Peyer's patch (tissue), 4 donors: ENCODE results near the gene EEF1AKMT3. TPM values are rescaled to one million over a fixed set of nuclear protein-coding genes. Genes with fewer than 3 reads are reported as not detected.

Source experiments
- DNase-seq, 3 donors: peaks; one replicate each; pipeline ENCODE4 v3.0.0-alpha.2; 2017 to 2019
- H3K27ac ChIP-seq, 4 donors: fragments of 200-600 bp; sonication (generic); one replicate each; pipeline ENCODE4 v1.5.1; 2016 to 2019
- H3K27me3 ChIP-seq, 2 donors: fragments of 200-600 bp; sonication (generic); one replicate each; pipeline ENCODE4 v1.5.1; 2019
- H3K36me3 ChIP-seq, 3 donors: fragments of 200-600 bp; sonication (generic); one replicate each; pipeline ENCODE4 v1.5.1; 2016 to 2019
- H3K4me1 ChIP-seq, 4 donors: fragments of 200-600 bp; sonication (generic); one replicate each; pipeline ENCODE4 v1.5.1; 2016 to 2019
- H3K4me3 ChIP-seq, 4 donors: fragments of 200-600 bp; sonication (generic); 1 replicate in 3 of 4; 2 replicates in 1 of 4; pipeline ENCODE4 v1.5.1; 2016 to 2019; ENCODE audit warnings: mild to moderate bottlenecking in 1 of 4
- H3K9me3 ChIP-seq, 4 donors: fragments of 200-600 bp; sonication (generic); one replicate each; pipeline ENCODE4 v1.5.1; 2016 to 2019; ENCODE audit warnings: mild to moderate bottlenecking in 1 of 4
- CTCF ChIP-seq, 6 experiments: fragments of 450-650 bp in 4 of 6; fragments of 200-600 bp in 2 of 6; sonication (generic) in 1 of 6; IDR thresholded peaks; one replicate each; pipeline ENCODE4 v1.5.1; 2017 to 2019; ENCODE audit warnings: antibody characterized with exemption in 6 of 6, mild to moderate bottlenecking in 3 of 6, moderate library complexity in 1 of 6
- POLR2A ChIP-seq, 2 donors: fragments of 450-650 bp; IDR thresholded peaks; one replicate each; pipeline ENCODE4 v1.5.1; 2017; ENCODE audit warnings: antibody characterized with exemption in 2 of 2, mild to moderate bottlenecking in 2 of 2, moderate library complexity in 2 of 2
- total RNA-seq, 4 donors: library from RNA; depleted of rRNA; stranded (reverse); fragments of >200 nt; gene quantifications; one replicate each; pipeline ENCODE4 v1.1.0, GENCODE V29; 2016

Gene EEF1AKMT3
- total RNA-seq, 4 donors from 2014 or later = 1.4 to 7.4 (median 2.7) TPM

- H3K27me3 ChIP-seq = no peaks in the 10 kb centered on the region
- DNase-seq = peak; percentile 96 to 98 (median 97)
- H3K9me3 ChIP-seq = no peaks in the 10 kb centered on the region
- H3K4me3 ChIP-seq = peak within 1 kb of the TSS; percentile 57 to 98 (median 88)
- peak within 1 kb of the TSS; percentile 58 to 82 (median 70) for H3K27ac ChIP-seq
- TF ChIP-seq CTCF (IDR thresholded peaks at IDR 0.05) (peak; percentile 91 to 99 (median 98)), POLR2A (IDR thresholded peaks at IDR 0.05) (peak; percentile 47 to 55)
- peaks cover 0 to 12% (median 8%) of the 10 kb centered on the region in 4 donors for H3K4me1 ChIP-seq
- peaks cover 0 to 26% (median 0%) of the 10 kb centered on the region in 3 donors for H3K36me3 ChIP-seq
These were observed 10.4 kb downstream of the EEF1AKMT3 start, which contains the start of gene TSFM for GRCh38 chr12:57782608-57783465. TSFM (plus strand) TSS chr12:57782787; CDS start chr12:57782802, 15 bp downstream.

GRCh38 chr12:57783466-57783801, 11.0 kb downstream of the EEF1AKMT3 start:
- H3K4me1 ChIP-seq = peaks cover 0 to 12% (median 8%) of the 10 kb centered on the region in 4 donors
- TF ChIP-seq POLR2A (IDR thresholded peaks at IDR 0.05) = no peak
- no peak for TF ChIP-seq CTCF (IDR thresholded peaks at IDR 0.05)
- DNase-seq = no peak
- H3K27ac ChIP-seq = no peak overlapping the region
- H3K27me3 ChIP-seq = no peaks in the 10 kb centered on the region
- peaks cover 0 to 32% (median 0%) of the 10 kb centered on the region in 3 donors for H3K36me3 ChIP-seq
- H3K9me3 ChIP-seq = no peaks in the 10 kb centered on the region
- peak overlapping the region; percentile 57 to 98 (median 88) for H3K4me3 ChIP-seq

GRCh38 chr12:57783861-57784260, 11.4 kb downstream of the EEF1AKMT3 start:
- H3K36me3 ChIP-seq = peaks cover 0 to 36% (median 0%) of the 10 kb centered on the region in 3 donors
- H3K4me3 ChIP-seq = peak overlapping the region in 1 of 4 donors; percentile 98
- no peak overlapping the region for H3K27ac ChIP-seq
- no peaks in the 10 kb centered on the region for H3K27me3 ChIP-seq
- TF ChIP-seq CTCF (IDR thresholded peaks at IDR 0.05) = no peak
- no peak for TF ChIP-seq POLR2A (IDR thresholded peaks at IDR 0.05)
- H3K4me1 ChIP-seq = peaks cover 0 to 12% (median 8%) of the 10 kb centered on the region in 4 donors
- no peaks in the 10 kb centered on the region for H3K9me3 ChIP-seq
- no peak for DNase-seq

- no peak overlapping the region for H3K27ac ChIP-seq
- no peak for TF ChIP-seq CTCF (IDR thresholded peaks at IDR 0.05)
- TF ChIP-seq POLR2A (IDR thresholded peaks at IDR 0.05) = no peak
- no peaks in the 10 kb centered on the region for H3K9me3 ChIP-seq
- peaks cover 0 to 84% (median 0%) of the 10 kb centered on the region in 3 donors for H3K36me3 ChIP-seq
- no peak for DNase-seq
- H3K4me1 ChIP-seq = no peaks in the 10 kb centered on the region
- no peak overlapping the region for H3K4me3 ChIP-seq
- no peaks in the 10 kb centered on the region for H3K27me3 ChIP-seq
These were observed 21.5 kb downstream of the EEF1AKMT3 start for GRCh38 chr12:57793920-57794319.

GRCh38 chr12:57795354-57795753, 22.9 kb downstream of the EEF1AKMT3 start:
- H3K9me3 ChIP-seq = no peaks in the 10 kb centered on the region
- H3K27ac ChIP-seq = no peak overlapping the region
- no peak overlapping the region for H3K4me3 ChIP-seq
- H3K36me3 ChIP-seq = peaks cover 0 to 84% (median 0%) of the 10 kb centered on the region in 3 donors
- TF ChIP-seq POLR2A (IDR thresholded peaks at IDR 0.05) (no peak), CTCF (IDR thresholded peaks at IDR 0.05) (no peak)
- H3K27me3 ChIP-seq = no peaks in the 10 kb centered on the region
- DNase-seq = no peak
- no peaks in the 10 kb centered on the region for H3K4me1 ChIP-seq
